DOHH2 (cell line): ENCODE results near the gene STX18.

Experiments used
- CTCF ChIP-seq: fragments of 200-600 bp; sonication (generic); IDR thresholded peaks from one replicate; pipeline ENCODE4 v1.5.1; 2014; ENCODE audit warnings: antibody characterized with exemption, mild to moderate bottlenecking, low read depth, low read length; ENCODE audit not compliant: poor library complexity, severe bottlenecking
- EZH2phosphoT487 ChIP-seq: fragments of 200-600 bp; sonication (generic); IDR thresholded peaks from 2 replicates; pipeline ENCODE4 v1.6.1; 2017; ENCODE audit warnings: borderline replicate concordance, mild to moderate bottlenecking, antibody characterized with exemption, low read length, moderate library complexity, mixed read lengths

GRCh38 chr4:4418676-4419390 lies 123.0 kb downstream of the STX18 start:
- TF ChIP-seq CTCF: no peak
- no peak for TF ChIP-seq EZH2phosphoT487
